ENCODE measurements around the gene PAPOLA. TPM values are rescaled to one million over a fixed set of nuclear protein-coding genes. Genes with fewer than 3 reads are reported as not detected.

Gene PAPOLA
- polyA plus RNA-seq, 4 donors = 58.1 to 182 (median 74.1) TPM

GRCh38 chr14:96515731-96516130 is 13.5 kb downstream of the PAPOLA start:
- H3K4me1 ChIP-seq (ENCODE audit: control insufficient read depth in 3 of 3, insufficient read depth in 2 of 3, low read depth in 1 of 3, low read length in 2 of 3) = peaks cover 5 to 17% (median 11%) of the 10 kb centered on the region in 3 donors
- WGBS, 3 donors = 94 to 100% (median 98%) methylated on average over 1 of the region's 1 CpG
- H3K27ac ChIP-seq (ENCODE audit: low read depth in 1 of 3, low read length in 2 of 3) = no peak overlapping the region
- H3K4me3 ChIP-seq (ENCODE audit: low read depth in 1 of 3, low read length in 3 of 3) = no peak overlapping the region
- FAIRE-seq = no peak
- DNase-seq = no peak
- H3K9me3 ChIP-seq (ENCODE audit: control insufficient read depth in 2 of 2, insufficient read depth in 1 of 2, low read depth in 1 of 2, low read length in 1 of 2) = no peaks in the 10 kb centered on the region
- H3K27me3 ChIP-seq (ENCODE audit: control insufficient read depth in 3 of 3, insufficient read depth in 3 of 3, low read length in 3 of 3) = no peaks in the 10 kb centered on the region
- H3K36me3 ChIP-seq (ENCODE audit: control insufficient read depth in 3 of 3, insufficient read depth in 2 of 3, low read depth in 1 of 3, low read length in 3 of 3) = peaks cover 0 to 4% (median 0%) of the 10 kb centered on the region in 3 donors

- Histone ChIP-seq H3K27me3 (ENCODE audit: control insufficient read depth in 3 of 3, insufficient read depth in 3 of 3, low read length in 3 of 3) (no peaks in the 10 kb centered on the region), H3K27ac (ENCODE audit: low read depth in 1 of 3, low read length in 2 of 3) (no peak overlapping the region), H3K4me3 (ENCODE audit: low read depth in 1 of 3, low read length in 3 of 3) (no peak overlapping the region), H3K36me3 (ENCODE audit: control insufficient read depth in 3 of 3, insufficient read depth in 2 of 3, low read depth in 1 of 3, low read length in 3 of 3) (peaks cover 0 to 5% (median 0%) of the 10 kb centered on the region in 3 donors), H3K4me1 (ENCODE audit: control insufficient read depth in 3 of 3, insufficient read depth in 2 of 3, low read depth in 1 of 3, low read length in 2 of 3) (peaks cover 5 to 14% (median 11%) of the 10 kb centered on the region in 3 donors), H3K9me3 (ENCODE audit: control insufficient read depth in 2 of 2, insufficient read depth in 1 of 2, low read depth in 1 of 2, low read length in 1 of 2) (no peaks in the 10 kb centered on the region)
- WGBS, 3 donors = 85 to 90% (median 90%) methylated on average over 1 of the region's 1 CpG
- FAIRE-seq (no peak), DNase-seq (no peak)
Observed at GRCh38 chr14:96516351-96516750, 14.2 kb downstream of the PAPOLA start.

GRCh38 chr14:96519970-96520369 is 17.8 kb downstream of the PAPOLA start:
- no peak for FAIRE-seq
- WGBS, 3 donors = 88 to 89% (median 89%) methylated on average over 4 of the region's 4 CpGs
- peaks cover 0 to 26% (median 3%) of the 10 kb centered on the region in 3 donors for H3K36me3 ChIP-seq (ENCODE audit: control insufficient read depth in 3 of 3, insufficient read depth in 2 of 3, low read depth in 1 of 3, low read length in 3 of 3)

GRCh38 chr14:96525452-96525851 is 23.3 kb downstream of the PAPOLA start:
- Histone ChIP-seq H3K36me3 (ENCODE audit: control insufficient read depth in 3 of 3, insufficient read depth in 2 of 3, low read depth in 1 of 3, low read length in 3 of 3) (peaks cover 4 to 37% (median 9%) of the 10 kb centered on the region in 3 donors), H3K4me3 (ENCODE audit: low read depth in 1 of 3, low read length in 3 of 3) (no peak overlapping the region), H3K9me3 (ENCODE audit: control insufficient read depth in 2 of 2, insufficient read depth in 1 of 2, low read depth in 1 of 2, low read length in 1 of 2) (no peaks in the 10 kb centered on the region), H3K27ac (ENCODE audit: low read depth in 1 of 3, low read length in 2 of 3) (no peak overlapping the region), H3K4me1 (ENCODE audit: control insufficient read depth in 3 of 3, insufficient read depth in 2 of 3, low read depth in 1 of 3, low read length in 2 of 3) (no peaks in the 10 kb centered on the region), H3K27me3 (ENCODE audit: control insufficient read depth in 3 of 3, insufficient read depth in 3 of 3, low read length in 3 of 3) (no peaks in the 10 kb centered on the region)
- FAIRE-seq (no peak), DNase-seq (no peak)
- 87 to 92% (median 88%) methylated on average over 5 of the region's 5 CpGs for whole genome bisulfite sequencing, 3 donors

More at GRCh38 chr14:96519970-96520369, 17.8 kb downstream of the PAPOLA start:
- no peaks in the 10 kb centered on the region for H3K9me3 ChIP-seq (ENCODE audit: control insufficient read depth in 2 of 2, insufficient read depth in 1 of 2, low read depth in 1 of 2, low read length in 1 of 2)
- H3K4me3 ChIP-seq (ENCODE audit: low read depth in 1 of 3, low read length in 3 of 3) = no peak overlapping the region
- H3K27ac ChIP-seq (ENCODE audit: low read depth in 1 of 3, low read length in 2 of 3) = no peak overlapping the region
- H3K4me1 ChIP-seq (ENCODE audit: control insufficient read depth in 3 of 3, insufficient read depth in 2 of 3, low read depth in 1 of 3, low read length in 2 of 3) = peaks cover 0 to 5% (median 0%) of the 10 kb centered on the region in 3 donors
- DNase-seq = no peak
- no peaks in the 10 kb centered on the region for H3K27me3 ChIP-seq (ENCODE audit: control insufficient read depth in 3 of 3, insufficient read depth in 3 of 3, low read length in 3 of 3)

- FAIRE-seq (no peak), DNase-seq (no peak)
- Histone ChIP-seq H3K27ac (ENCODE audit: low read depth in 1 of 3, low read length in 2 of 3) (no peak overlapping the region), H3K9me3 (ENCODE audit: control insufficient read depth in 2 of 2, insufficient read depth in 1 of 2, low read depth in 1 of 2, low read length in 1 of 2) (no peaks in the 10 kb centered on the region), H3K27me3 (ENCODE audit: control insufficient read depth in 3 of 3, insufficient read depth in 3 of 3, low read length in 3 of 3) (no peaks in the 10 kb centered on the region), H3K36me3 (ENCODE audit: control insufficient read depth in 3 of 3, insufficient read depth in 2 of 3, low read depth in 1 of 3, low read length in 3 of 3) (peaks cover 0 to 18% (median 6%) of the 10 kb centered on the region in 3 donors), H3K4me1 (ENCODE audit: control insufficient read depth in 3 of 3, insufficient read depth in 2 of 3, low read depth in 1 of 3, low read length in 2 of 3) (no peaks in the 10 kb centered on the region), H3K4me3 (ENCODE audit: low read depth in 1 of 3, low read length in 3 of 3) (no peak overlapping the region)
Observed at GRCh38 chr14:96532632-96533031, 30.4 kb downstream of the PAPOLA start.

GRCh38 chr14:96536807-96537206 is 34.6 kb downstream of the PAPOLA start:
- no peak overlapping the region for H3K27ac ChIP-seq (ENCODE audit: low read depth in 1 of 3, low read length in 2 of 3)
- H3K4me3 ChIP-seq (ENCODE audit: low read depth in 1 of 3, low read length in 3 of 3) = no peak overlapping the region
- FAIRE-seq (no peak), DNase-seq (no peak)
- no peaks in the 10 kb centered on the region for H3K4me1 ChIP-seq (ENCODE audit: control insufficient read depth in 3 of 3, insufficient read depth in 2 of 3, low read depth in 1 of 3, low read length in 2 of 3)
- 94 to 100% (median 99%) methylated on average over 1 of the region's 1 CpG for WGBS, 3 donors
- peaks cover 0 to 3% (median 3%) of the 10 kb centered on the region in 3 donors for H3K36me3 ChIP-seq (ENCODE audit: control insufficient read depth in 3 of 3, insufficient read depth in 2 of 3, low read depth in 1 of 3, low read length in 3 of 3)
- H3K9me3 ChIP-seq (ENCODE audit: control insufficient read depth in 2 of 2, insufficient read depth in 1 of 2, low read depth in 1 of 2, low read length in 1 of 2) = no peaks in the 10 kb centered on the region
- H3K27me3 ChIP-seq (ENCODE audit: control insufficient read depth in 3 of 3, insufficient read depth in 3 of 3, low read length in 3 of 3) = no peaks in the 10 kb centered on the region

GRCh38 chr14:96538097-96538989 is 36.2 kb downstream of the PAPOLA start:
- DNase-seq (peak; percentile 4 to 13), FAIRE-seq (no peak)
- Histone ChIP-seq H3K4me1 (ENCODE audit: control insufficient read depth in 3 of 3, insufficient read depth in 2 of 3, low read depth in 1 of 3, low read length in 2 of 3) (no peaks in the 10 kb centered on the region), H3K9me3 (ENCODE audit: control insufficient read depth in 2 of 2, insufficient read depth in 1 of 2, low read depth in 1 of 2, low read length in 1 of 2) (no peaks in the 10 kb centered on the region), H3K36me3 (ENCODE audit: control insufficient read depth in 3 of 3, insufficient read depth in 2 of 3, low read depth in 1 of 3, low read length in 3 of 3) (peaks cover 0 to 4% (median 3%) of the 10 kb centered on the region in 3 donors), H3K27ac (ENCODE audit: low read depth in 1 of 3, low read length in 2 of 3) (no peak overlapping the region), H3K27me3 (ENCODE audit: control insufficient read depth in 3 of 3, insufficient read depth in 3 of 3, low read length in 3 of 3) (no peaks in the 10 kb centered on the region), H3K4me3 (ENCODE audit: low read depth in 1 of 3, low read length in 3 of 3) (no peak overlapping the region)
- WGBS, 3 donors = 19 to 63% (median 23%) methylated on average over 3 of the region's 3 CpGs

GRCh38 chr14:96538990-96539317 is 36.8 kb downstream of the PAPOLA start:
- Histone ChIP-seq H3K4me1 (ENCODE audit: control insufficient read depth in 3 of 3, insufficient read depth in 2 of 3, low read depth in 1 of 3, low read length in 2 of 3) (no peaks in the 10 kb centered on the region), H3K9me3 (ENCODE audit: control insufficient read depth in 2 of 2, insufficient read depth in 1 of 2, low read depth in 1 of 2, low read length in 1 of 2) (no peaks in the 10 kb centered on the region), H3K27me3 (ENCODE audit: control insufficient read depth in 3 of 3, insufficient read depth in 3 of 3, low read length in 3 of 3) (no peaks in the 10 kb centered on the region), H3K36me3 (ENCODE audit: control insufficient read depth in 3 of 3, insufficient read depth in 2 of 3, low read depth in 1 of 3, low read length in 3 of 3) (peaks cover 0 to 7% (median 0%) of the 10 kb centered on the region in 3 donors), H3K4me3 (ENCODE audit: low read depth in 1 of 3, low read length in 3 of 3) (no peak overlapping the region), H3K27ac (ENCODE audit: low read depth in 1 of 3, low read length in 2 of 3) (no peak overlapping the region)
- DNase-seq (peak in 1 of 2 donors; percentile 46), FAIRE-seq (peak; percentile 44)
- 18 to 74% (median 34%) methylated on average over 1 of the region's 1 CpG for WGBS, 3 donors

Data from small intestine (tissue), 7 donors.